ENCODE results near the gene KLC1.

DNA sequence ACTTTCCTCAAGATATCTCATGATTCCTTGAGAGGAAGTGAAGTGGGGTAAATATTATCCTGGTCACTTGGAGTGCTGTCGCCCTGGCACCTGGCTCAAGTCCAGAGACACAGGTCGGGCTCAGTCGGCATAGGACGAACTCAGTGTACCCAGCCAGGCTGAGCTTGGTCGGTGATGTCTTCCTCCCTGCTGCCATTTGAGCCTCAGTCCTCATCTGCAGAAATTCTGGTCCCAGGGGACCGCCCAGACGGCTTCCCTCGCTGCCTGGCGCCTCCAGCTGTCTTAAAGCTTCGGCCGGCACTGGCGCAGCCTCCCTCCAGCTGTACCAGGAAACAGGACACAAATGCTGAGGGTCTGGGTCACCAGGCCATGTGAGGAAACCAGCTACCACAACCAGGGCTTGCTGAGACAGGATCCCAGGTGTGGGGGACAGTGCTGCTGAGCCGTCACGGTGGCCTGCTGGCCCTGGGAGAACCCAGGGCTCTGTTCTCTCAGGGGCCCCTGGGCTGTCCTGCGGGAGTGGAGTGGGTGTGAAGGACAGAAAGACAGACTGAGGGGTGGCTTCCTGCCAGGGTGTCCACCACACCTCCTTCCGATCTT, 5.0 kb upstream of the KLC1 start:
- TF ChIP-seq CTCF (conservative IDR thresholded peaks at IDR 0.05; ENCODE audit: low read depth, low read length) (no peak), EZH2 (IDR thresholded peaks at IDR 0.05; ENCODE audit: low read length, unreplicated experiment) (no peak)

Measured in PC-3 (cell line).